Thyroid gland (tissue), 4 donors: ENCODE data around the gene C7orf57. TPM values are rescaled to one million over a fixed set of nuclear protein-coding genes. Genes with fewer than 3 reads are reported as not detected.

Experiments
- DNase-seq, 2 donors: peaks; one replicate each; pipeline ENCODE4 v3.0.0-alpha.2; 2019
- H3K27ac ChIP-seq, 3 donors: fragments of 200-600 bp; sonication (generic); 1 replicate in 2 of 3; 2 replicates in 1 of 3; pipeline ENCODE4 v1.5.1; 2016 to 2019; ENCODE audit warnings: mild to moderate bottlenecking in 1 of 3, moderate library complexity in 1 of 3
- H3K27me3 ChIP-seq: fragments of 200-600 bp; sonication (generic); one replicate; pipeline ENCODE4 v1.5.1; 2019
- H3K36me3 ChIP-seq, 2 donors: fragments of 200-600 bp; sonication (generic); one replicate each; pipeline ENCODE4 v1.5.1; 2016 to 2019
- H3K4me1 ChIP-seq, 2 donors: fragments of 200-600 bp; sonication (generic); one replicate each; pipeline ENCODE4 v1.5.1; 2017 to 2019
- H3K4me3 ChIP-seq, 3 donors: fragments of 200-600 bp; sonication (generic); replicated peaks in 1 of 3; 1 replicate in 2 of 3; 2 replicates in 1 of 3; pipeline ENCODE4 v1.5.1; 2016; ENCODE audit warnings: mild to moderate bottlenecking in 1 of 3
- H3K9me3 ChIP-seq: fragments of 200-600 bp; sonication (generic); one replicate; pipeline ENCODE4 v1.5.1; 2017
- CTCF ChIP-seq, 6 experiments: fragments of 200-600 bp in 3 of 6; fragments of 450-650 bp in 3 of 6; sonication (generic) in 3 of 6; IDR thresholded peaks; one replicate each; pipeline ENCODE4 v1.5.1; 2016 to 2019; ENCODE audit warnings: antibody characterized with exemption in 6 of 6, mild to moderate bottlenecking in 2 of 6, inconsistent platforms in 1 of 6, moderate library complexity in 1 of 6
- POLR2A ChIP-seq, 2 donors: fragments of 450-650 bp; IDR thresholded peaks; one replicate each; pipeline ENCODE4 v1.6.1; 2017; ENCODE audit warnings: antibody characterized with exemption in 2 of 2, mild to moderate bottlenecking in 2 of 2, moderate library complexity in 1 of 2
- WGBS, 2 donors: methylation state at CpG; one replicate each; pipeline ENCODE4 v1.1.5; 2017; 5-methylcytosine and 5-hydroxymethylcytosine counted together
- intact Hi-C: fragments of 100-400 bp; cut with DNase I; formaldehyde crosslinking; loops from one replicate; pipeline ENCODE4 v1.15.1; 2023
- total RNA-seq, 4 donors: library from RNA; depleted of rRNA; stranded (reverse); fragments of >200 nt; gene quantifications; one replicate each; pipeline ENCODE4 v1.2.3, GENCODE V29; 2016

C7orf57 gene
- total RNA-seq, 4 donors from 2014 or later = not detected

- no peaks in the 10 kb centered on the region for H3K9me3 ChIP-seq
- DNase-seq = peak; percentile 77 to 79
- H3K27ac ChIP-seq = no peak overlapping the region
- no peaks in the 10 kb centered on the region for H3K27me3 ChIP-seq
- intact Hi-C loops = loop anchor here (5.0 to 10.0 kb wide), 3 partner anchors 75 to 168 kb away; partner anchors contain the start of gene C7orf57
- peaks cover 23 to 26% of the 10 kb centered on the region in 2 donors for H3K36me3 ChIP-seq
- no peak overlapping the region for H3K4me3 ChIP-seq
- TF ChIP-seq CTCF (IDR thresholded peaks at IDR 0.05) = peak; percentile 93 to 99 (median 96)
- TF ChIP-seq POLR2A (IDR thresholded peaks at IDR 0.05) = no peak
- 19 to 23% methylated on average over 8 to 9 of the region's 9 CpGs for WGBS, 2 donors
- H3K4me1 ChIP-seq = no peaks in the 10 kb centered on the region
Measured at GRCh38 chr7:48109848-48110663, 74.7 kb downstream of the C7orf57 start.

- Histone ChIP-seq H3K36me3 (peaks cover 23 to 26% of the 10 kb centered on the region in 2 donors), H3K27ac (no peak overlapping the region), H3K9me3 (no peaks in the 10 kb centered on the region), H3K4me1 (no peaks in the 10 kb centered on the region), H3K27me3 (no peaks in the 10 kb centered on the region), H3K4me3 (no peak overlapping the region)
- 83 to 96% methylated on average over 4 of the region's 4 CpGs for WGBS, 2 donors
- TF ChIP-seq CTCF (IDR thresholded peaks at IDR 0.05) (no peak), POLR2A (IDR thresholded peaks at IDR 0.05) (no peak)
- intact Hi-C loops = loop anchor here (5.0 kb wide), 2 partner anchors 119 to 169 kb away; no protein-coding TSS in a partner anchor
- no peak for DNase-seq
Measured at GRCh38 chr7:48110868-48111267, 75.5 kb downstream of the C7orf57 start.

Other genes starting within 250 kb of the C7orf57 start
- under 1 TPM; under 0.01 to 0.17 (median 0.14) TPM for gene PKD1L1, start 87.1 kb upstream of the C7orf57 start, total RNA-seq
- gene HUS1, start 55.9 kb upstream of the C7orf57 start, total RNA-seq = 10 to 100 TPM; 32.1 to 83.8 (median 39.8) TPM
- not detected for gene SUN3, start 6.4 kb upstream of the C7orf57 start, total RNA-seq
- gene UPP1, start 53.7 kb downstream of the C7orf57 start, total RNA-seq = 10 to 100 TPM; 11.3 to 16.9 (median 15.0) TPM
- 10 to 100 TPM in 3 of 4 donors, 1 to 10 TPM in 1; 7.6 to 13.3 (median 11.7) TPM for gene ABCA13, start 135.9 kb downstream of the C7orf57 start, total RNA-seq